HG02852 (cell line): Measurements from ENCODE around the gene ANKK1.

Source experiments
- ATAC-seq: cut with Tn5 transposase; IDR thresholded peaks from one replicate; pipeline ENCODE4 v1.9.1; 2021; ENCODE audit warnings: mild to moderate bottlenecking, moderate library complexity; ENCODE audit not compliant: unreplicated experiment

ANKK1 gene

GRCh38 chr11:113376156-113376555, 11.4 kb upstream of the ANKK1 start:
- ATAC-seq = peak; percentile 94

GRCh38 chr11:113377681-113378412, 9.7 kb upstream of the ANKK1 start:
- ATAC-seq = no peak

- no peak for ATAC-seq
Observed at GRCh38 chr11:113378692-113379091, 8.9 kb upstream of the ANKK1 start.

- ATAC-seq = no peak
Observed at GRCh38 chr11:113382121-113382520, 5.5 kb upstream of the ANKK1 start.

- no peak for ATAC-seq
Observed at GRCh38 chr11:113384551-113384950, 3.0 kb upstream of the ANKK1 start.

GRCh38 chr11:113385749-113386148, 1.8 kb upstream of the ANKK1 start:
- ATAC-seq = no peak

GRCh38 chr11:113386866-113387265, 713 bp upstream of the ANKK1 start:
- ATAC-seq = no peak

- ATAC-seq = no peak
Observed at GRCh38 chr11:113389272-113389671, 1.7 kb downstream of the ANKK1 start.

- ATAC-seq = no peak
Observed at GRCh38 chr11:113392236-113392921, 4.8 kb downstream of the ANKK1 start.

GRCh38 chr11:113393501-113393985, 6.0 kb downstream of the ANKK1 start:
- no peak for ATAC-seq

GRCh38 chr11:113394919-113395318, 7.3 kb downstream of the ANKK1 start:
- no peak for ATAC-seq

GRCh38 chr11:113395782-113396336, 8.3 kb downstream of the ANKK1 start:
- no peak for ATAC-seq

- ATAC-seq = no peak
Observed at GRCh38 chr11:113396690-113397089, 9.1 kb downstream of the ANKK1 start.

- no peak for ATAC-seq
Observed at GRCh38 chr11:113397212-113397611, 9.6 kb downstream of the ANKK1 start.

- no peak for ATAC-seq
Observed at GRCh38 chr11:113397821-113398220, 10.2 kb downstream of the ANKK1 start.

- ATAC-seq = no peak
Observed at GRCh38 chr11:113398669-113399430, 11.3 kb downstream of the ANKK1 start.

GRCh38 chr11:113400631-113401230, 13.2 kb downstream of the ANKK1 start:
- ATAC-seq = no peak

- no peak for ATAC-seq
Observed at GRCh38 chr11:113401718-113402117, 14.1 kb downstream of the ANKK1 start.

GRCh38 chr11:113404859-113405430, 17.4 kb downstream of the ANKK1 start:
- ATAC-seq = no peak

- no peak for ATAC-seq
Observed at GRCh38 chr11:113405724-113406478, 18.3 kb downstream of the ANKK1 start.
